ENCODE results near the gene TSPAN14.

The TSPAN14 gene

DNA sequence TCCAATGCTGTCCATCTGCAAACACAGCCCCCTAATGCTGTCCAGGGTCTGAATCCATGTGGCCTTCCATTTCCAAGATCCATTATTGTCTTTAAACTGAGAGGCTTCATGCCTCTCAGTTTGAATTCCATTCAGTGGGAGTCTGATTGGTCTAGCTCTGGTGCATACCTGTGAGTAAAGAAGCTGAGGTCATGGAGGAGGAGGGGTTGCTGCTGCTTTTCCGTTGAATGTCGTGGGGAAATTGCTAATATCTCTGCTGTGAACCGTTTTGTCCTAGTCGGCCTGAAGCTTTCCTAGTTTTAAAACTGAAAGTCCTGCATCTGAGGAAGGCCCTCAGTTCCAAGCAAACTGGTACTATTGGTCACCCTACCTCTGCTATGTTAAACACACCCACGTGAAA is 101.3 kb downstream of the TSPAN14 start:
- Mint-ChIP-seq H3K9me3 (no peaks in the 10 kb centered on the region), H3K4me1 (ENCODE audit: low read depth) (no peaks in the 10 kb centered on the region), H3K4me3 (no peak overlapping the region), H3K27me3 (ENCODE audit: low read depth) (peaks cover 17% of the 10 kb centered on the region), H3K27ac (no peak overlapping the region), H3K36me3 (ENCODE audit: low read depth) (no peaks in the 10 kb centered on the region)
- DNase-seq (ENCODE audit: low spot score) = no peak

- no peak overlapping the region for H3K27ac Mint-ChIP-seq
- H3K27me3 Mint-ChIP-seq (ENCODE audit: low read depth) = peaks cover 16% of the 10 kb centered on the region
- no peaks in the 10 kb centered on the region for H3K4me1 Mint-ChIP-seq (ENCODE audit: low read depth)
- DNase-seq (ENCODE audit: low spot score) = no peak
- H3K4me3 Mint-ChIP-seq = no peak overlapping the region
- H3K9me3 Mint-ChIP-seq = no peaks in the 10 kb centered on the region
- H3K36me3 Mint-ChIP-seq (ENCODE audit: low read depth) = no peaks in the 10 kb centered on the region
Measured at GRCh38 chr10:80561950-80562349, 107.8 kb downstream of the TSPAN14 start.

GRCh38 chr10:80567292-80567691 is 113.2 kb downstream of the TSPAN14 start:
- Mint-ChIP-seq H3K27ac (no peak overlapping the region), H3K4me3 (no peak overlapping the region), H3K36me3 (ENCODE audit: low read depth) (no peaks in the 10 kb centered on the region), H3K9me3 (no peaks in the 10 kb centered on the region), H3K27me3 (ENCODE audit: low read depth) (peaks cover 12% of the 10 kb centered on the region), H3K4me1 (ENCODE audit: low read depth) (no peaks in the 10 kb centered on the region)
- no peak for DNase-seq (ENCODE audit: low spot score)

GRCh38 chr10:80569131-80569895 is 115.2 kb downstream of the TSPAN14 start:
- H3K9me3 Mint-ChIP-seq = no peaks in the 10 kb centered on the region
- H3K27ac Mint-ChIP-seq = no peak overlapping the region
- H3K27me3 Mint-ChIP-seq (ENCODE audit: low read depth) = peaks cover 10% of the 10 kb centered on the region
- no peaks in the 10 kb centered on the region for H3K4me1 Mint-ChIP-seq (ENCODE audit: low read depth)
- no peaks in the 10 kb centered on the region for H3K36me3 Mint-ChIP-seq (ENCODE audit: low read depth)
- H3K4me3 Mint-ChIP-seq = no peak overlapping the region
- no peak for DNase-seq (ENCODE audit: low spot score)

DNA sequence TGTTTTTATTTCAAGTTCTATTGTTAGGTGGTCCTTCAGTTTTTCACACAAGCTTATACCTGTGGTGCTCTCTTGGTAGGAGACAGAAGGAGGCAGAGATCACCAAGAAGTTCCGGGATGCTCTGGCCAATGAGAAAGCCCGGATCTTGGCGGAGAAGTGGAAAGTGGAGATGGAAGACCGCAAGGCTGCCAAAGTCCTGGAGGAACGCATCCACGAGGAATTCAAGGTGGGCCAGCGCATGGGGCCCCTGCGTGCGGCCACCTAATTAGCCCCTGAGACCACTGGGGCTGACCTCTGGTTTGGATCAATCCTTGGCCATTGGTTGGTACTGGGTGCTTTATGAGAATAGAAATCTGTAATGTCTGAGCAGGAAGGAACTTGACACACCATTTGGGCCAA is 117.2 kb downstream of the TSPAN14 start:
- no peaks in the 10 kb centered on the region for H3K4me1 Mint-ChIP-seq (ENCODE audit: low read depth)
- no peaks in the 10 kb centered on the region for H3K36me3 Mint-ChIP-seq (ENCODE audit: low read depth)

GRCh38 chr10:80579181-80579763 is 125.2 kb downstream of the TSPAN14 start:
- H3K4me3 Mint-ChIP-seq = no peak overlapping the region
- no peaks in the 10 kb centered on the region for H3K9me3 Mint-ChIP-seq
- no peaks in the 10 kb centered on the region for H3K36me3 Mint-ChIP-seq (ENCODE audit: low read depth)
- H3K27ac Mint-ChIP-seq = no peak overlapping the region
- peaks cover 12% of the 10 kb centered on the region for H3K27me3 Mint-ChIP-seq (ENCODE audit: low read depth)
- peaks cover 2% of the 10 kb centered on the region for H3K4me1 Mint-ChIP-seq (ENCODE audit: low read depth)
- DNase-seq (ENCODE audit: low spot score) = no peak

More for the DNA sequence above, 117.2 kb downstream of the TSPAN14 start:
- Mint-ChIP-seq H3K9me3 (no peaks in the 10 kb centered on the region), H3K27me3 (ENCODE audit: low read depth) (peaks cover 6% of the 10 kb centered on the region), H3K27ac (no peak overlapping the region), H3K4me3 (no peak overlapping the region)
- no peak for DNase-seq (ENCODE audit: low spot score)

DNA sequence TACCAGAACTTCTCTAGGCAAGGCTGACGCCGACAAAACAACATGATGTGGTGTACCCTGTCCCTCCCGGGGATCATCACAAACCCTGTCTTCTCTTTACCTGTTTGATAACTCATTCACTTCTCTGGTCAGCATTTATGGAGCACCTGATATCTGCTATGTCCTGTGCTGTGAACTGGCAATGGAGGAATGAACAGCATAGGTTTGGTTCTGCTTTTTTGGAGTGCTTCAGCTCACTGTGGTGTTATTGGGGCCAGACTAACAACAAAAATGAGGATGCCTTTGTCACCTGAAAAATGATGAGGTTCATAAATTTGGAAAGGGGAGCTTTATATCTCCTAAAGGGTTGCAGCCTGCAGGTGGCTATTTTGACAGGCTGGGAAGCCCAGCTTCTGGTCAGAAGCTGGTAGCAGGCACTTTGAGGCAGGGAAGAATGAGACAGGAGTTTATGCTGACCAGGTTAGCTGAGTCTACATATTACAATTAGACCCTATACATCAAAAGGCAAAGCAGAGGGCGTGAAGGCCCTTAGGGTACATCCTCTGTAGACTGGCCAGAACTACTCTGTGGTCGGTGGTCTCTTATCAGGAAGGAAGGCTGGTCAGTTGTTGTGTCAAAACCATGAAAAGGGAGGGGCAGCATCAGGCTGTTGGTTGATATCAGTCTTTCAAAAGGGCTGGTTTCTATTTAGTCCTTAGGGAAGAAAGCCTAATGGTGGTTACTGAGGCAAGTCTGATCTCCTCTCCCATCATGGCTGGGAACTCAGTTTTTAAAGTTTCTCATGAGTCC is 125.9 kb downstream of the TSPAN14 start:
- Mint-ChIP-seq H3K4me1 (ENCODE audit: low read depth) (peaks cover 2% of the 10 kb centered on the region), H3K27ac (no peak overlapping the region), H3K9me3 (no peaks in the 10 kb centered on the region), H3K27me3 (ENCODE audit: low read depth) (peaks cover 12% of the 10 kb centered on the region), H3K4me3 (no peak overlapping the region), H3K36me3 (ENCODE audit: low read depth) (no peaks in the 10 kb centered on the region)
- no peak for DNase-seq (ENCODE audit: low spot score)

DNA sequence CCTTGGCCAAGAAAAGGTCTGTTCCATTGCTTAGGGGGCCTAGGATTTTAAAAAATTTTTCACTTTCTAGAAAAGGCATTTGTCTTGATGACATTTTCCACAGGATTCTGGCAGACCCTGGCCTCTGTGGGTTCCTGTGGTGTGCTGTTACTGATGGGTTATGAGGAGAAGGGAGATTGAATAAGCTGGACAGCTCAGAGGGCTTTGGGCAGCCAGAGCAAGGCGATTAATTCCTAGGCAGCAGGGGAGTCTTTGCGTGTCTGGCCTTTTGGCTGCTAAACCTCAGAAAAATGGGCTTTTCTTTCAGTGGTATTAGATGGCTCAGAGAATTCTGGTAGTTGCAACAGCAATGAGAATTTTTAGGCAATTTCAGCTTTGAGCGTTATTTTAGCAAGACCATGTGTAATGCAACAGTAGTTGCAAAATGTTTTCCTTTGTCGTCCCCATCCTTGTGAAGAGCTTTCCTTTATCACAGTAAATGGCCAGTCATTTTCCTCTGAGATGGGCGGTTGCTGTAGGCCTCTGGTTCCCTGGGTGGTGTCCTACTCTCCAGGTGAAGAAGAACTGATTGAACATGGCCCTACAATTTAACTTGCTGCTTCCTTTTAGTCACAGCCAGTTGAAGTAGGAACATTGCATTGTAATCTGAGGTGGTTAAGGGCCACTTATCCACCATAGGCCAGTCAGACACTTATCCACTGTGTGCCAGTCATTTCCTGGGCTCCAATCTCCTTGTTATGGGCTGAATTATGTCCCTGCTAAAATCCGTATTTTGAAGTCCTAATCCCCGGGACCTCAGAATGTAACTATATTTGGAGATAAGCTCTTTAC is 126.7 kb downstream of the TSPAN14 start:
- H3K27me3 Mint-ChIP-seq (ENCODE audit: low read depth) = peaks cover 12% of the 10 kb centered on the region
- no peaks in the 10 kb centered on the region for H3K36me3 Mint-ChIP-seq (ENCODE audit: low read depth)
- peaks cover 2% of the 10 kb centered on the region for H3K4me1 Mint-ChIP-seq (ENCODE audit: low read depth)
- no peak overlapping the region for H3K4me3 Mint-ChIP-seq
- H3K9me3 Mint-ChIP-seq = no peaks in the 10 kb centered on the region
- no peak overlapping the region for H3K27ac Mint-ChIP-seq
- DNase-seq (ENCODE audit: low spot score) = no peak

GRCh38 chr10:80581469-80581835 is 127.3 kb downstream of the TSPAN14 start:
- Mint-ChIP-seq H3K36me3 (ENCODE audit: low read depth) (no peaks in the 10 kb centered on the region), H3K4me1 (ENCODE audit: low read depth) (peaks cover 2% of the 10 kb centered on the region), H3K9me3 (no peaks in the 10 kb centered on the region), H3K27me3 (ENCODE audit: low read depth) (peaks cover 12% of the 10 kb centered on the region), H3K27ac (no peak overlapping the region), H3K4me3 (no peak overlapping the region)
- DNase-seq (ENCODE audit: low spot score) = no peak

DNA sequence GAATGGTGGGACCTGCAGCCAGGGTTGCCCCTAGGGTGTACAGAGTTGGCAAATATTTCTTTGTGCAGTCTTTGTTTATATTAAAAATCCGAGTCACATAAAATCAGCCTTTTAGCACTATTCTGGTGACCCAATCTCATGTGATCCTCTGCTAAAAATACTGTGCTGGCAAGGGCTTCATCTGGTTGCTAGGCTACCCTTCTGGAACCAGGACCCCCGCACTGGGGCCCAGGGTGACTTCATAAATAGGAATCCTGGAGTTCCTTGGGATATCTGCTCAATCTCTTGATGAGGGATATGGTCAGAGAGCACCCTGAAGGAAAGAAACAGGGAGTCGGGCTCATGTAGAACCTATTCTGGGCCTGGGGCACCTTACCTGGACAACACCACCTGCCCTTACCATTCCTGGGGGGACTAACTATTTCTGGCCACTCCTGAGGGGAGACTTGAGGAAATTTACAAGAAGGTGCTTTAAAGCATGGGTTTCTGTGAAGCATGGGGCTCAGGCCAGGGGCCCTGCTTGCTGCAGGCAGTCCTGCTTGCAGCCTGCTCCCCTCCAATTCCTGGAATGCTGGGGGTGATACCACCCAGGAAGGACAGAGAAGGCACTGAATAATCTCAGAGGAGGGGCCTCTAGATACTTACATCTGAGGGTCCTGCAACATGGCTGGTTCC is 128.3 kb downstream of the TSPAN14 start:
- H3K4me3 Mint-ChIP-seq = no peak overlapping the region
- DNase-seq (ENCODE audit: low spot score) = no peak
- peaks cover 2% of the 10 kb centered on the region for H3K4me1 Mint-ChIP-seq (ENCODE audit: low read depth)
- no peak overlapping the region for H3K27ac Mint-ChIP-seq
- H3K27me3 Mint-ChIP-seq (ENCODE audit: low read depth) = peaks cover 12% of the 10 kb centered on the region
- no peaks in the 10 kb centered on the region for H3K9me3 Mint-ChIP-seq
- H3K36me3 Mint-ChIP-seq (ENCODE audit: low read depth) = no peaks in the 10 kb centered on the region

Data from T-helper 2 cell treated with Interferon-gamma antibody and Interleukin-4, amounts not matched to agents 5 μg/mL and 100 μg/mL, for 36 hours (primary cell).